K562 (cell line): ENCODE results near the gene WDR83. TPM values are rescaled to one million over a fixed set of nuclear protein-coding genes. Genes with fewer than 3 reads are reported as not detected.

ENCODE experiments used
- BACH1 ChIP-seq: fragments of 200-800 bp; sonication (Bioruptor generic); IDR thresholded peaks from 2 replicates; pipeline ENCODE4 v1.6.1; 2016; ENCODE audit warnings: missing genetic modification characterization, missing compliant biosample characterization
- CCAR2 ChIP-seq: fragments of 200-400 bp; formaldehyde crosslinking; IDR thresholded peaks from 2 replicates; pipeline ENCODE4 v1.6.1; 2017; ENCODE audit warnings: mild to moderate bottlenecking, low read depth, low read length
- FOS ChIP-seq: IDR thresholded peaks from 3 replicates; pipeline ENCODE4 v1.6.1; 2011; ENCODE audit not compliant: insufficient read length; ENCODE audit errors: extremely low read depth
- HEY1 ChIP-seq: fragments of 250-450 bp; sonication (Bioruptor Pico); IDR thresholded peaks from 2 replicates; pipeline ENCODE4 v1.5.0; 2020; ENCODE audit warnings: mild to moderate bottlenecking, moderate library complexity, borderline replicate concordance
- JUN ChIP-seq, 2 experiments: sonication (generic) in 1 of 2; formaldehyde crosslinking in 1 of 2; IDR thresholded peaks; 2 replicates each; pipeline versions ENCODE4 v1.6.1 to v1.8.0; 2012 to 2022; ENCODE audit warnings: borderline replicate concordance in 2 of 2, mild to moderate bottlenecking in 2 of 2, improper control_type of control experiment in 1 of 2, low read depth in 1 of 2, low read length in 1 of 2, missing genetic modification reagents in 1 of 2
- KDM4B ChIP-seq, 2 experiments: fragments of 450-650 bp in 1 of 2; sonication (generic) in 1 of 2; IDR thresholded peaks; 2 replicates each; pipeline ENCODE4 v1.6.1; 2016 to 2017; ENCODE audit warnings: borderline replicate concordance in 2 of 2, antibody characterized with exemption in 1 of 2, low read depth in 1 of 2, mild to moderate bottlenecking in 1 of 2
- KLF1 ChIP-seq: fragments of 450-650 bp; IDR thresholded peaks from 2 replicates; pipeline ENCODE4 v1.6.1; 2016; ENCODE audit warnings: missing genetic modification characterization, missing compliant biosample characterization
- NFATC3 ChIP-seq: fragments of 450-650 bp; IDR thresholded peaks from 2 replicates; pipeline ENCODE4 v1.6.1; 2017; ENCODE audit warnings: mild to moderate bottlenecking
- SMC3 ChIP-seq: conservative IDR thresholded peaks from 2 replicates; pipeline ENCODE4 v1.6.1; 2011; ENCODE audit warnings: low read depth, low read length, improper control_type of control experiment; ENCODE audit not compliant: insufficient read depth
- SNIP1 ChIP-seq: fragments of 450-650 bp; IDR thresholded peaks from 2 replicates; pipeline ENCODE4 v1.7.1; 2017; ENCODE audit warnings: low read depth, mild to moderate bottlenecking
- TEAD1 ChIP-seq, 2 experiments: fragments of 450-650 bp in 1 of 2; sonication (generic) in 1 of 2; formaldehyde crosslinking; IDR thresholded peaks; 2 replicates each; pipeline versions ENCODE4 v1.4.0 to v1.8.0; 2020 to 2022; ENCODE audit warnings: mild to moderate bottlenecking in 2 of 2, missing genetic modification reagents in 1 of 2
- ZBTB2 ChIP-seq: fragments of 450-650 bp; IDR thresholded peaks from 2 replicates; pipeline ENCODE4 v1.6.1; 2016; ENCODE audit warnings: antibody characterized with exemption
- ZNF133 ChIP-seq: fragments of 250-450 bp; sonication (Bioruptor Pico); IDR thresholded peaks from 2 replicates; pipeline ENCODE4 v1.4.0; 2020; ENCODE audit warnings: mild to moderate bottlenecking
- ZNF239 ChIP-seq: fragments of 250-450 bp; sonication (Bioruptor Pico); IDR thresholded peaks from 2 replicates; pipeline ENCODE4 v1.4.0; 2020; ENCODE audit warnings: mild to moderate bottlenecking
- ZNF24 ChIP-seq: fragments of 450-650 bp; IDR thresholded peaks from 2 replicates; pipeline ENCODE4 v1.6.1; 2016
- ZNF282 ChIP-seq: sonication (generic); formaldehyde crosslinking; IDR thresholded peaks from 2 replicates; pipeline ENCODE4 v1.8.1; 2023; ENCODE audit warnings: missing genetic modification reagents
- ZNF57 ChIP-seq: fragments of 450-650 bp; formaldehyde crosslinking; IDR thresholded peaks from 2 replicates; pipeline ENCODE4 v1.4.0; 2020; ENCODE audit warnings: mild to moderate bottlenecking, moderate library complexity
- ZNF584 ChIP-seq: fragments of 200-800 bp; sonication (Bioruptor generic); IDR thresholded peaks from 2 replicates; pipeline ENCODE4 v1.6.1; 2016; ENCODE audit warnings: low read depth, mild to moderate bottlenecking, missing genetic modification characterization, missing compliant biosample characterization
- ZNF764 ChIP-seq: fragments of 250-450 bp; sonication (Bioruptor Pico); IDR thresholded peaks from 2 replicates; pipeline ENCODE4 v1.4.0; 2020; ENCODE audit warnings: low read depth, mild to moderate bottlenecking, moderate library complexity
- ZNF780A ChIP-seq: fragments of 250-450 bp; sonication (Bioruptor Pico); IDR thresholded peaks from 2 replicates; pipeline ENCODE4 v1.5.0; 2021; ENCODE audit warnings: mild to moderate bottlenecking
- polyA plus RNA-seq, 8 experiments: library from polyadenylated mRNA; depleted of rRNA in 4 of 8; stranded (reverse) in 5 of 8; unstranded in 3 of 8; fragments of >200 nt; fragmentation: Nextera tagmentation in 2 of 8; fragmentation: Illumina TruSeq in 1 of 8; extraction: Ambion mirVana in 2 of 8; extraction: Trizol in 1 of 8; gene quantifications; 2 replicates each; pipeline versions ENCODE4 v1.2.1 to v1.2.3, GENCODE V29; 2011 to 2014; ENCODE audit warnings: inconsistent platforms in 1 of 8, missing spikeins in 1 of 8
- total RNA-seq, 7 experiments: library from RNA; depleted of rRNA in 6 of 7; stranded (reverse); fragments of >200 nt in 6 of 7; fragmentation: Illumina TruSeq in 2 of 7; extraction: Trizol in 2 of 7; gene quantifications; 2 replicates each; pipeline versions ENCODE4 v1.2.1 to v1.2.3, GENCODE V29; 2011 to 2021; ENCODE audit warnings: low replicate concordance in 1 of 7
- TF ChIP-seq, protein P1 (sequence below), 2 experiments: fragments of 200-800 bp in 1 of 2; sonication (Bioruptor generic) in 1 of 2; sonication (generic) in 1 of 2; formaldehyde crosslinking in 1 of 2; IDR thresholded peaks in 1 of 2; conservative IDR thresholded peaks in 1 of 2; 2 replicates each; pipeline versions ENCODE4 v1.5.0 to v1.6.1; 2016 to 2020; ENCODE audit warnings: missing compliant biosample characterization in 1 of 2, missing genetic modification characterization in 1 of 2, missing genetic modification reagents in 1 of 2
- TF ChIP-seq, protein P2 (sequence below): sonication (generic); formaldehyde crosslinking; IDR thresholded peaks from 2 replicates; pipeline ENCODE4 v1.4.0; 2020; ENCODE audit warnings: mild to moderate bottlenecking, missing genetic modification reagents
- TF ChIP-seq, protein P3 (sequence below), 2 experiments: fragments of 450-650 bp in 1 of 2; sonication (generic) in 1 of 2; formaldehyde crosslinking; conservative IDR thresholded peaks; 2 replicates each; pipeline versions ENCODE4 v1.4.0 to v1.8.1; 2020 to 2022; ENCODE audit warnings: mild to moderate bottlenecking in 1 of 2, missing genetic modification reagents in 1 of 2

Gene WDR83
- total and polyA plus RNA-seq, 9 of the 15 experiments (the other 6 are each of a cell fraction or from before 2014, with no cell fraction given): 0.52 to 21.3 (median 4.2) TPM

DNA sequence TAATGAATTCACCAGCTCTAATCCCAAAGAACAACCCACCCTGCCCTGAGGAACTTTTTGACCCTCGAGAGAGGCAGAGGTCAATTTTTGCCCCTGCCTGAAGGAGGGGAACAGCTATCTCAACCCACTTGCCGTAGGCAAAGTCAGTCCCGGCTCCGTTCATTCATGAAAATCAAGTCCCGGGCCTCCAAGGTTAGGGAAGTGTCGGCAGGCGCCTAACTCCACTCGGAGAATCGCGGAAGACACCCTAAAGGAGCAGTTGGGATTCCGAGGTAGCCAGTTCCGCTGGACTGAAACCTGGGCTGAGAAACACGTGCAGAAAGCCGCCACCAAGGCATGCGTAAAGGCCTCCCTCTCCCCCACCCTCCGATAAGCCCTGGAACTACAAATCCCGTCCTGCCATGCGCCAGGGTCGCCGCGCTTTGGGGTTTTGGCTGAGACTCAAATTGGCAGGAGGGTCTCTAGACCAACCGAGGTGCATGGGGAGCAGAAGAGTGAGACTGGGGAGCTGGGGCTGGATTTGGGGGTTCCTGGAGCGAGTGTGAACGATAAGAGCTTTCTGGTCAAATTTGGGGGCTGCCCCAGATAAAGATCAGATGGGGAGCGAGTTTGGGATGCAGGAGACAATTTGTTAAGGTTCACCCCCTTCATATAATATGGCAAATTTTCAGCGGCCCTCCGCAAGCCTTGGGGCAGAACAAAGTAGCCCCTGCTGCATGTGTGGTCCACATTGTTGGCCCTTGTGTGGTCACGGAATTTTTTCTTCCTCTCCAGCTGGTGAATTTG, 57.2 kb downstream of the WDR83 start, which contains the start of gene TNPO2 (continued):
- TF ChIP-seq NFATC3: no peak
- TF ChIP-seq ZNF764 (CRISPR knock-in tag): no peak
- TF ChIP-seq ZNF584 (CRISPR knock-in tag): no peak
- no peak; the same call in 1 of the 2 replicates for TF ChIP-seq SMC3
- no peak for TF ChIP-seq ZNF780A (CRISPR knock-in tag)
- TF ChIP-seq ZNF133 (CRISPR knock-in tag): no peak
- TF ChIP-seq ZNF239: no peak
- TF ChIP-seq HEY1 (CRISPR knock-in tag): no peak
- no peak for TF ChIP-seq FOS
- no peak for TF ChIP-seq KLF1
- TF ChIP-seq TEAD1 (CRISPR knock-in tag; IDR thresholded peaks at IDR 0.05): no peak
- no peak for TF ChIP-seq CCAR2
- TF ChIP-seq, protein P1, sequence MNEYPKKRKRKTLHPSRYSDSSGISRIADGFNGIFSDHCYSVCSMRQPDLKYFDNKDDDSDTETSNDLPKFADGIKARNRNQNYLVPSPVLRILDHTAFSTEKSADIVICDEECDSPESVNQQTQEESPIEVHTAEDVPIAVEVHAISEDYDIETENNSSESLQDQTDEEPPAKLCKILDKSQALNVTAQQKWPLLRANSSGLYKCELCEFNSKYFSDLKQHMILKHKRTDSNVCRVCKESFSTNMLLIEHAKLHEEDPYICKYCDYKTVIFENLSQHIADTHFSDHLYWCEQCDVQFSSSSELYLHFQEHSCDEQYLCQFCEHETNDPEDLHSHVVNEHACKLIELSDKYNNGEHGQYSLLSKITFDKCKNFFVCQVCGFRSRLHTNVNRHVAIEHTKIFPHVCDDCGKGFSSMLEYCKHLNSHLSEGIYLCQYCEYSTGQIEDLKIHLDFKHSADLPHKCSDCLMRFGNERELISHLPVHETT (CRISPR knock-in tag; conservative IDR thresholded peaks at IDR 0.05 in 1 of 2, IDR thresholded peaks at IDR 0.05 in 1 of 2): no peak
- no peak for TF ChIP-seq ZNF24
- peak; percentile 79 for TF ChIP-seq ZBTB2
- TF ChIP-seq ZNF57 (CRISPR knock-in tag): no peak
- TF ChIP-seq KDM4B (IDR thresholded peaks at IDR 0.05; ENCODE audit: borderline replicate concordance in 2 of 2, low read depth in 1 of 2): no peak
- TF ChIP-seq, protein P2, sequence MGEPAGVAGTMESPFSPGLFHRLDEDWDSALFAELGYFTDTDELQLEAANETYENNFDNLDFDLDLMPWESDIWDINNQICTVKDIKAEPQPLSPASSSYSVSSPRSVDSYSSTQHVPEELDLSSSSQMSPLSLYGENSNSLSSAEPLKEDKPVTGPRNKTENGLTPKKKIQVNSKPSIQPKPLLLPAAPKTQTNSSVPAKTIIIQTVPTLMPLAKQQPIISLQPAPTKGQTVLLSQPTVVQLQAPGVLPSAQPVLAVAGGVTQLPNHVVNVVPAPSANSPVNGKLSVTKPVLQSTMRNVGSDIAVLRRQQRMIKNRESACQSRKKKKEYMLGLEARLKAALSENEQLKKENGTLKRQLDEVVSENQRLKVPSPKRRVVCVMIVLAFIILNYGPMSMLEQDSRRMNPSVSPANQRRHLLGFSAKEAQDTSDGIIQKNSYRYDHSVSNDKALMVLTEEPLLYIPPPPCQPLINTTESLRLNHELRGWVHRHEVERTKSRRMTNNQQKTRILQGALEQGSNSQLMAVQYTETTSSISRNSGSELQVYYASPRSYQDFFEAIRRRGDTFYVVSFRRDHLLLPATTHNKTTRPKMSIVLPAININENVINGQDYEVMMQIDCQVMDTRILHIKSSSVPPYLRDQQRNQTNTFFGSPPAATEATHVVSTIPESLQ (CRISPR knock-in tag): peak; percentile 36; the same call in 1 of the 2 replicates
- no peak for TF ChIP-seq ZNF282
- TF ChIP-seq, protein P3, sequence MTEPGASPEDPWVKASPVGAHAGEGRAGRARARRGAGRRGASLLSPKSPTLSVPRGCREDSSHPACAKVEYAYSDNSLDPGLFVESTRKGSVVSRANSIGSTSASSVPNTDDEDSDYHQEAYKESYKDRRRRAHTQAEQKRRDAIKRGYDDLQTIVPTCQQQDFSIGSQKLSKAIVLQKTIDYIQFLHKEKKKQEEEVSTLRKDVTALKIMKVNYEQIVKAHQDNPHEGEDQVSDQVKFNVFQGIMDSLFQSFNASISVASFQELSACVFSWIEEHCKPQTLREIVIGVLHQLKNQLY (CRISPR knock-in tag; conservative IDR thresholded peaks at IDR 0.05): no peak
- peak; percentile 56; the same call in 1 of the 2 replicates for TF ChIP-seq JUN (IDR thresholded peaks at IDR 0.05; ENCODE audit: borderline replicate concordance, low read depth, low read length)
- TF ChIP-seq JUN (CRISPR knock-in tag; IDR thresholded peaks at IDR 0.05; ENCODE audit: borderline replicate concordance): no peak
- no peak for TF ChIP-seq SNIP1
- TF ChIP-seq BACH1 (tag): no peak
